Mucosa of stomach (tissue), 1 donor: ENCODE data around the gene BMP7.

ENCODE experiments used
- H3K27me3 ChIP-seq: one replicate; pipeline ENCODE4 v1.7.0; 2013; ENCODE audit warnings: mild to moderate bottlenecking, low read length; ENCODE audit not compliant: control insufficient read depth, insufficient read depth
- H3K36me3 ChIP-seq: one replicate; pipeline ENCODE4 v1.7.0; 2013; ENCODE audit warnings: low read length; ENCODE audit not compliant: control insufficient read depth, insufficient read depth
- H3K4me1 ChIP-seq: one replicate; pipeline ENCODE4 v1.7.0; 2013; ENCODE audit warnings: mild to moderate bottlenecking, low read length; ENCODE audit not compliant: control insufficient read depth, insufficient read depth
- H3K4me3 ChIP-seq: one replicate; pipeline ENCODE4 v1.7.0; 2013; ENCODE audit warnings: low read length
- H3K9ac ChIP-seq: one replicate; pipeline ENCODE4 v1.7.0; 2013; ENCODE audit warnings: mild to moderate bottlenecking, low read length, moderate library complexity
- H3K9me3 ChIP-seq: one replicate; pipeline ENCODE4 v1.7.0; 2013; ENCODE audit warnings: mild to moderate bottlenecking, low read length, moderate library complexity; ENCODE audit not compliant: control insufficient read depth
- donor health status: Pancreatic carcinoma.

Gene BMP7

GRCh38 chr20:57298457-57298856 lies 32.0 kb upstream of the BMP7 start:
- no peak overlapping the region for H3K9ac ChIP-seq
- H3K4me1 ChIP-seq, result no peaks in the 10 kb centered on the region
- no peaks in the 10 kb centered on the region for H3K9me3 ChIP-seq
- H3K4me3 ChIP-seq, result no peak overlapping the region
- H3K27me3 ChIP-seq, result no peaks in the 10 kb centered on the region
- no peaks in the 10 kb centered on the region for H3K36me3 ChIP-seq

GRCh38 chr20:57294550-57294949 lies 28.1 kb upstream of the BMP7 start:
- Histone ChIP-seq H3K9me3 (no peaks in the 10 kb centered on the region), H3K4me1 (no peaks in the 10 kb centered on the region), H3K9ac (no peak overlapping the region), H3K36me3 (no peaks in the 10 kb centered on the region), H3K4me3 (no peak overlapping the region), H3K27me3 (peaks cover 24% of the 10 kb centered on the region)

- H3K9ac ChIP-seq, result no peak overlapping the region
- no peaks in the 10 kb centered on the region for H3K36me3 ChIP-seq
- H3K4me3 ChIP-seq, result no peak overlapping the region
- no peaks in the 10 kb centered on the region for H3K4me1 ChIP-seq
- peaks cover 27% of the 10 kb centered on the region for H3K27me3 ChIP-seq
- H3K9me3 ChIP-seq, result no peaks in the 10 kb centered on the region
These were observed 27.6 kb upstream of the BMP7 start for GRCh38 chr20:57293995-57294394.

- Histone ChIP-seq H3K36me3 (no peaks in the 10 kb centered on the region), H3K4me3 (no peak overlapping the region), H3K4me1 (peaks cover 7% of the 10 kb centered on the region), H3K9ac (no peak overlapping the region), H3K9me3 (no peaks in the 10 kb centered on the region), H3K27me3 (peaks cover 41% of the 10 kb centered on the region)
These were observed 26.2 kb upstream of the BMP7 start for GRCh38 chr20:57292611-57293010.

GRCh38 chr20:57291694-57292093 lies 25.3 kb upstream of the BMP7 start:
- Histone ChIP-seq H3K27me3 (peaks cover 50% of the 10 kb centered on the region), H3K9me3 (no peaks in the 10 kb centered on the region), H3K9ac (no peak overlapping the region), H3K4me3 (no peak overlapping the region), H3K36me3 (no peaks in the 10 kb centered on the region), H3K4me1 (peaks cover 7% of the 10 kb centered on the region)

- Histone ChIP-seq H3K36me3 (no peaks in the 10 kb centered on the region), H3K4me3 (no peak overlapping the region), H3K27me3 (peaks cover 54% of the 10 kb centered on the region), H3K9me3 (no peaks in the 10 kb centered on the region), H3K4me1 (peaks cover 7% of the 10 kb centered on the region), H3K9ac (no peak overlapping the region)
These were observed 24.6 kb upstream of the BMP7 start for GRCh38 chr20:57291003-57291402.

- no peak overlapping the region for H3K9ac ChIP-seq
- H3K4me3 ChIP-seq, result no peak overlapping the region
- no peaks in the 10 kb centered on the region for H3K36me3 ChIP-seq
- H3K27me3 ChIP-seq, result peaks cover 54% of the 10 kb centered on the region
- H3K9me3 ChIP-seq, result no peaks in the 10 kb centered on the region
- H3K4me1 ChIP-seq, result peaks cover 7% of the 10 kb centered on the region
These were observed 23.7 kb upstream of the BMP7 start for GRCh38 chr20:57290178-57290484.

- Histone ChIP-seq H3K4me1 (peaks cover 7% of the 10 kb centered on the region), H3K4me3 (no peak overlapping the region), H3K36me3 (no peaks in the 10 kb centered on the region), H3K9me3 (no peaks in the 10 kb centered on the region), H3K9ac (no peak overlapping the region), H3K27me3 (peaks cover 54% of the 10 kb centered on the region)
These were observed 23.1 kb upstream of the BMP7 start for GRCh38 chr20:57289391-57290177.

GRCh38 chr20:57288651-57289277 lies 22.3 kb upstream of the BMP7 start:
- H3K9me3 ChIP-seq, result no peaks in the 10 kb centered on the region
- no peaks in the 10 kb centered on the region for H3K36me3 ChIP-seq
- peaks cover 7% of the 10 kb centered on the region for H3K4me1 ChIP-seq
- no peak overlapping the region for H3K4me3 ChIP-seq
- H3K27me3 ChIP-seq, result peaks cover 54% of the 10 kb centered on the region
- no peak overlapping the region for H3K9ac ChIP-seq

GRCh38 chr20:57287901-57288300 lies 21.5 kb upstream of the BMP7 start:
- H3K4me1 ChIP-seq, result peaks cover 7% of the 10 kb centered on the region
- no peaks in the 10 kb centered on the region for H3K9me3 ChIP-seq
- no peaks in the 10 kb centered on the region for H3K36me3 ChIP-seq
- H3K4me3 ChIP-seq, result no peak overlapping the region
- no peak overlapping the region for H3K9ac ChIP-seq
- H3K27me3 ChIP-seq, result peaks cover 54% of the 10 kb centered on the region

GRCh38 chr20:57287007-57287880 lies 20.8 kb upstream of the BMP7 start:
- Histone ChIP-seq H3K9ac (no peak overlapping the region), H3K4me1 (peaks cover 7% of the 10 kb centered on the region), H3K27me3 (peaks cover 49% of the 10 kb centered on the region), H3K36me3 (no peaks in the 10 kb centered on the region), H3K9me3 (no peaks in the 10 kb centered on the region), H3K4me3 (no peak overlapping the region)

- no peaks in the 10 kb centered on the region for H3K9me3 ChIP-seq
- H3K36me3 ChIP-seq, result no peaks in the 10 kb centered on the region
- no peak overlapping the region for H3K9ac ChIP-seq
- no peak overlapping the region for H3K4me3 ChIP-seq
- H3K27me3 ChIP-seq, result peaks cover 25% of the 10 kb centered on the region
- H3K4me1 ChIP-seq, result peaks cover 7% of the 10 kb centered on the region
These were observed 17.4 kb upstream of the BMP7 start for GRCh38 chr20:57283860-57284259.
